Measurements from ENCODE around the gene AFTPH. TPM values are rescaled to one million over a fixed set of nuclear protein-coding genes. Genes with fewer than 3 reads are reported as not detected.

AFTPH gene
- total and polyA plus RNA-seq, 4 donors = 27.0 to 78.1 (median 35.0) TPM

GRCh38 chr2:64613276-64613675 is 89.1 kb downstream of the AFTPH start:
- no peak overlapping the region for H3K27ac ChIP-seq (ENCODE audit: low read depth in 1 of 2, low read length in 1 of 2)
- H3K36me3 ChIP-seq (ENCODE audit: control insufficient read depth in 4 of 4, insufficient read depth in 4 of 4, low read length in 4 of 4) = no peaks in the 10 kb centered on the region
- peaks cover 0 to 12% (median 3%) of the 10 kb centered on the region in 5 donors for H3K4me1 ChIP-seq (ENCODE audit: control insufficient read depth in 5 of 5, insufficient read depth in 5 of 5, low read length in 5 of 5)
- 66 to 73% methylated on average over 7 of the region's 7 CpGs for WGBS, 2 donors
- no peak for TF ChIP-seq CTCF (IDR thresholded peaks at IDR 0.05; ENCODE audit: control extremely low read depth, extremely low read depth)
- no peak overlapping the region for H3K4me3 ChIP-seq
- DNase-seq (no peak), ATAC-seq (ENCODE audit: insufficient read depth, low FRiP score) (no peak)
- no peaks in the 10 kb centered on the region for H3K9me3 ChIP-seq (ENCODE audit: control insufficient read depth in 4 of 4, insufficient read depth in 3 of 4, low read length in 3 of 4)
- H3K27me3 ChIP-seq (ENCODE audit: control insufficient read depth in 3 of 3, insufficient read depth in 3 of 3, low read length in 2 of 3) = no peaks in the 10 kb centered on the region
- no peak overlapping the region for H3K9ac ChIP-seq (ENCODE audit: insufficient read depth in 1 of 2, low read length in 2 of 2)

GRCh38 chr2:64615192-64615763 is 91.2 kb downstream of the AFTPH start:
- no peak overlapping the region for H3K4me3 ChIP-seq
- H3K9me3 ChIP-seq (ENCODE audit: control insufficient read depth in 4 of 4, insufficient read depth in 3 of 4, low read length in 3 of 4) = no peaks in the 10 kb centered on the region
- H3K36me3 ChIP-seq (ENCODE audit: control insufficient read depth in 4 of 4, insufficient read depth in 4 of 4, low read length in 4 of 4) = no peaks in the 10 kb centered on the region
- H3K27me3 ChIP-seq (ENCODE audit: control insufficient read depth in 3 of 3, insufficient read depth in 3 of 3, low read length in 2 of 3) = no peaks in the 10 kb centered on the region
- DNase-seq = no peak
- ATAC-seq (ENCODE audit: insufficient read depth, low FRiP score) = no peak
- H3K9ac ChIP-seq (ENCODE audit: insufficient read depth in 1 of 2, low read length in 2 of 2) = no peak overlapping the region
- no peak overlapping the region for H3K27ac ChIP-seq (ENCODE audit: low read depth in 1 of 2, low read length in 1 of 2)
- TF ChIP-seq CTCF (IDR thresholded peaks at IDR 0.05; ENCODE audit: control extremely low read depth, extremely low read depth) = no peak
- H3K4me1 ChIP-seq (ENCODE audit: control insufficient read depth in 5 of 5, insufficient read depth in 5 of 5, low read length in 5 of 5) = peaks cover 0 to 3% (median 0%) of the 10 kb centered on the region in 5 donors
- 96 to 97% methylated on average over 6 of the region's 6 CpGs for WGBS, 2 donors

GRCh38 chr2:64615844-64616536 is 91.9 kb downstream of the AFTPH start:
- Histone ChIP-seq H3K27me3 (ENCODE audit: control insufficient read depth in 3 of 3, insufficient read depth in 3 of 3, low read length in 2 of 3) (no peaks in the 10 kb centered on the region), H3K4me1 (ENCODE audit: control insufficient read depth in 5 of 5, insufficient read depth in 5 of 5, low read length in 5 of 5) (peaks cover 0 to 3% (median 0%) of the 10 kb centered on the region in 5 donors), H3K9ac (ENCODE audit: insufficient read depth in 1 of 2, low read length in 2 of 2) (no peak overlapping the region), H3K4me3 (no peak overlapping the region), H3K9me3 (ENCODE audit: control insufficient read depth in 4 of 4, insufficient read depth in 3 of 4, low read length in 3 of 4) (no peaks in the 10 kb centered on the region), H3K36me3 (ENCODE audit: control insufficient read depth in 4 of 4, insufficient read depth in 4 of 4, low read length in 4 of 4) (no peaks in the 10 kb centered on the region), H3K27ac (ENCODE audit: low read depth in 1 of 2, low read length in 1 of 2) (no peak overlapping the region)
- WGBS, 2 donors = 97 to 98% methylated on average over 7 of the region's 7 CpGs
- ATAC-seq (ENCODE audit: insufficient read depth, low FRiP score) (no peak), DNase-seq (no peak)
- no peak for TF ChIP-seq CTCF (IDR thresholded peaks at IDR 0.05; ENCODE audit: control extremely low read depth, extremely low read depth)
